Endothelial cell of umbilical vein (primary cell): ENCODE data around the gene PPP1R8. TPM values are rescaled to one million over a fixed set of nuclear protein-coding genes. Genes with fewer than 3 reads are reported as not detected.

Source experiments
- BruUV-seq: library from RNA; stranded (reverse); fragments of 400-500 nt; replicated peaks from 2 replicates; lab custom pipeline; 2021; lab: Mats Ljungman, UMichigan
- CTCF ChIA-PET: fragments of 300-600, 350-600 bp; sonication (Branson Sonifier 250); formaldehyde crosslinking; loops from one replicate; lab custom pipeline; 2021; ENCODE audit warnings: antibody characterized with exemption, inconsistent platforms; lab: Charles Lee
- POLR2A ChIA-PET: fragments of 300-600, 350-600 bp; sonication (Branson Sonifier 250); formaldehyde crosslinking; loops from one replicate; lab custom pipeline; 2021; ENCODE audit warnings: antibody characterized with exemption, inconsistent platforms; lab: Charles Lee
- DNase-seq: peaks from one replicate; pipeline ENCODE4 v3.0.0-alpha.2; 2011; ENCODE audit warnings: low read depth, low spot score
- FAIRE-seq: peaks from 2 replicates; lab custom pipeline; 2011; peaks lifted over from hg19 to GRCh38; lab: Jason Lieb, UNC
- H2AFZ ChIP-seq: 2 replicates; pipeline ENCODE4 v1.6.0; 2012; ENCODE audit warnings: low read depth, low read length, control low read depth, inconsistent platforms
- H3K27ac ChIP-seq: 2 replicates; pipeline ENCODE4 v1.5.1; 2011; ENCODE audit warnings: low read depth, mild to moderate bottlenecking, control low read depth, low read length, moderate library complexity; ENCODE audit not compliant: insufficient read depth
- H3K27me3 ChIP-seq, 2 experiments: 2 replicates each; pipeline versions ENCODE4 v1.6.0 to v1.6.1; 2011; ENCODE audit warnings: low read length in 2 of 2, mixed read lengths in 1 of 2; ENCODE audit not compliant: control insufficient read depth in 2 of 2, insufficient read depth in 2 of 2
- H3K36me3 ChIP-seq, 2 experiments: 2 replicates in 1 of 2; 3 replicates in 1 of 2; pipeline ENCODE4 v1.5.1; 2011; ENCODE audit warnings: low read length in 2 of 2, mild to moderate bottlenecking in 1 of 2, moderate library complexity in 1 of 2; ENCODE audit not compliant: control insufficient read depth in 2 of 2, insufficient read depth in 2 of 2; ENCODE audit errors: extremely low read depth in 1 of 2
- H3K4me1 ChIP-seq: 3 replicates; pipeline ENCODE4 v1.5.1; 2011; ENCODE audit warnings: mild to moderate bottlenecking, low read length; ENCODE audit not compliant: control insufficient read depth, insufficient read depth; ENCODE audit errors: extremely low read depth
- H3K4me2 ChIP-seq: 2 replicates; pipeline ENCODE4 v1.6.1; 2011; ENCODE audit warnings: low read length, control low read depth, mixed read lengths; ENCODE audit not compliant: insufficient read depth
- H3K4me3 ChIP-seq, 3 experiments: fragments of 200-600 bp in 1 of 3; sonication (generic), shearing (Covaris generic) in 1 of 3; replicated peaks in 1 of 3; 2 replicates each; pipeline ENCODE4 v1.5.1; 2011 to 2016; ENCODE audit warnings: control low read depth in 3 of 3, low read length in 3 of 3, mild to moderate bottlenecking in 2 of 3, inconsistent platforms in 1 of 3, low read depth in 1 of 3, moderate library complexity in 1 of 3; ENCODE audit not compliant: insufficient read depth in 1 of 3
- H3K79me2 ChIP-seq: 2 replicates; pipeline ENCODE4 v1.6.0; 2012; ENCODE audit warnings: low read length, inconsistent platforms; ENCODE audit not compliant: control insufficient read depth, insufficient read depth
- H3K9ac ChIP-seq: replicated peaks from 2 replicates; pipeline ENCODE3; 2011; ENCODE audit warnings: low read length, control low read depth; ENCODE audit not compliant: insufficient read depth; ENCODE audit errors: extremely low read depth
- H3K9me1 ChIP-seq: replicated peaks from 3 replicates; pipeline ENCODE4 v1.6.0; 2011; ENCODE audit warnings: mild to moderate bottlenecking, low read length; ENCODE audit not compliant: control insufficient read depth, insufficient read depth; ENCODE audit errors: extremely low read depth
- H3K9me3 ChIP-seq: replicated peaks from 2 replicates; pipeline ENCODE4 v1.5.1; 2012; ENCODE audit warnings: low read length, inconsistent platforms; ENCODE audit not compliant: control insufficient read depth, insufficient read depth
- H4K20me1 ChIP-seq: replicated peaks from 2 replicates; pipeline ENCODE3; 2011; ENCODE audit warnings: mild to moderate bottlenecking, low read length; ENCODE audit not compliant: control insufficient read depth, insufficient read depth; ENCODE audit errors: extremely low read depth
- EZH2 ChIP-seq: IDR thresholded peaks from 2 replicates; pipeline ENCODE4 v1.6.1; 2012; ENCODE audit warnings: borderline replicate concordance, low read depth, mild to moderate bottlenecking, moderate library complexity, low read length, inconsistent platforms; ENCODE audit not compliant: severe bottlenecking
- FOS ChIP-seq: IDR thresholded peaks from 2 replicates; pipeline ENCODE4 v1.6.1; 2011; ENCODE audit warnings: mild to moderate bottlenecking, low read length, moderate library complexity, borderline replicate concordance; ENCODE audit not compliant: insufficient read depth
- GATA2 ChIP-seq: IDR thresholded peaks from 2 replicates; pipeline ENCODE4 v1.7.0; 2011; ENCODE audit warnings: low read depth, mild to moderate bottlenecking, moderate library complexity, mixed read lengths, low read length; ENCODE audit not compliant: insufficient read length, insufficient read depth
- MYC ChIP-seq: IDR thresholded peaks from one replicate; pipeline ENCODE4 v1.6.1; 2011; ENCODE audit warnings: mild to moderate bottlenecking, low read depth, low read length
- POLR2A ChIP-seq: IDR thresholded peaks from 2 replicates; pipeline ENCODE4 v1.6.1; 2012; ENCODE audit warnings: low read depth, mild to moderate bottlenecking, control low read depth, low read length
- POLR2AphosphoS5 ChIP-seq: IDR thresholded peaks from 2 replicates; pipeline ENCODE4 v1.6.1; 2012; ENCODE audit warnings: low read depth, mild to moderate bottlenecking, control low read depth, low read length, moderate library complexity; ENCODE audit not compliant: insufficient read depth
- dilution Hi-C: fragments of 300-500 bp; cut with MboI; formaldehyde crosslinking; loops from one replicate; pipeline ENCODE4 v1.15.0; 2019; ENCODE audit warnings: low sequenced_read_pairs; ENCODE audit not compliant: extremely low pct_ligation_motif_present
- intact Hi-C: fragments of 100-400 bp; cut with micrococcal nuclease; formaldehyde crosslinking; loops from one replicate; pipeline ENCODE4 v1.10.0; 2022
- polyA plus RNA-seq, 4 experiments: library from polyadenylated mRNA; depleted of rRNA in 3 of 4; stranded (reverse) in 3 of 4; unstranded in 1 of 4; fragments of >200 nt; gene quantifications; 2 replicates each; pipeline versions ENCODE4 v1.2.1 to v1.2.3, GENCODE V29; 2011 to 2012; ENCODE audit warnings: missing spikeins in 1 of 4
- total RNA-seq: library from RNA; stranded (reverse); gene quantifications from 2 replicates; pipeline ENCODE4 v1.2.3, GENCODE V29; 2021

The PPP1R8 gene
- total and polyA plus RNA-seq, 2 donors (not counting 3 experiments of a cell fraction or from before 2014, with no cell fraction given), result 39.0 to 48.5 TPM

GRCh38 chr1:27878787-27879335 is 48.3 kb downstream of the PPP1R8 start:
- dilution Hi-C loops, result no loop called here
- Histone ChIP-seq H4K20me1 (no peaks in the 10 kb centered on the region), H3K4me3 (no peak overlapping the region), H3K36me3 (peaks cover 0 to 4% of the 10 kb centered on the region in 2 experiments), H2AFZ (no peak overlapping the region), H3K9ac (no peak overlapping the region), H3K27ac (no peak overlapping the region), H3K9me3 (no peaks in the 10 kb centered on the region), H3K79me2 (no peaks in the 10 kb centered on the region), H3K27me3 (no peaks in the 10 kb centered on the region), H3K4me2 (no peak overlapping the region), H3K9me1 (no peaks in the 10 kb centered on the region), H3K4me1 (peaks cover 2% of the 10 kb centered on the region)
- BruUV-seq, result no TSS peak
- TF ChIP-seq MYC (no peak), POLR2A (no peak), EZH2 (no peak), FOS (no peak)
- intact Hi-C loops, result no loop called here
- ChIA-PET POLR2A (interaction anchor here (0.6 kb wide), 1 partner anchor 113 kb away, joined by 3 read pairs; no protein-coding TSS in a partner anchor), CTCF (interaction anchor here (1.0 kb wide), 1 partner anchor 14 kb away, joined by 3 read pairs; no protein-coding TSS in a partner anchor)
- FAIRE-seq (no peak), DNase-seq (no peak)

- no peaks in the 10 kb centered on the region for H3K9me1 ChIP-seq
- H3K4me2 ChIP-seq, result no peak overlapping the region
- no peak overlapping the region for H3K27ac ChIP-seq
- no peak for FAIRE-seq
- CTCF ChIA-PET, result interaction anchor here (1.0 kb wide), 1 partner anchor 15 kb away, joined by 3 read pairs; no protein-coding TSS in a partner anchor
- no peak overlapping the region for H2AFZ ChIP-seq
- H3K36me3 ChIP-seq, result peaks cover 0 to 4% of the 10 kb centered on the region in 2 experiments
- BruUV-seq, result no TSS peak
- H3K9me3 ChIP-seq, result no peaks in the 10 kb centered on the region
- no peak for TF ChIP-seq POLR2AphosphoS5
- TF ChIP-seq EZH2, result no peak
- TF ChIP-seq FOS, result no peak
- TF ChIP-seq POLR2A, result no peak
- no peak for TF ChIP-seq MYC
- TF ChIP-seq GATA2, result no peak
- no peak overlapping the region for H3K4me3 ChIP-seq
- POLR2A ChIA-PET, result no interaction called here
- intact Hi-C loops (no loop called here), dilution Hi-C loops (no loop called here)
- H3K79me2 ChIP-seq, result no peaks in the 10 kb centered on the region
- DNase-seq, result no peak
- H3K4me1 ChIP-seq, result peaks cover 2% of the 10 kb centered on the region
- H4K20me1 ChIP-seq, result no peaks in the 10 kb centered on the region
- no peaks in the 10 kb centered on the region for H3K27me3 ChIP-seq
- no peak overlapping the region for H3K9ac ChIP-seq
Measured at GRCh38 chr1:27879374-27880082, 48.9 kb downstream of the PPP1R8 start.
